Measurements from ENCODE around the gene P2RY12.

DNA sequence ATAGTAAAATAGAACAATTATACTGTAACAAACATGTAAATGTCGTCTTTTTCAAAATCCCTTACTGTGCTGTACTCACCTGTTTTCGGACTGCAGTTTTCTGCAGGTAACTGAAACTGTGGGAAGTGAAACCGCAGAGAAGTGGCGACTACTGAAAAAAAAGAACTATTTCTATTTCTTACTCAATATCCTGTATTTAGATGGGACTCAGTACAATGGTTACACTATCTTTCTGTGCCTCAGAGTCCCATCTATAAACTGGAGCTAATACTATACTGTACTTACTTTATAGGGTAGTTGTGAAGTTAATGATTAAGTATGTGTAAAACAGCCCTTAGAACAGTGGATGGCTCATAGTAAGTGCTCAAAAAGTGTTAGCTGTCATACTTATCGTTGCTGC lies 14.3 kb upstream of the P2RY12 start:
- TF ChIP-seq SUZ12 (IDR thresholded peaks at IDR 0.05; ENCODE audit: extremely low read depth, insufficient read depth, insufficient read length) (no peak), YY1 (IDR thresholded peaks at IDR 0.05; ENCODE audit: insufficient read depth, insufficient read length) (no peak)
